ENCODE results near the gene ABHD17A.

DNA sequence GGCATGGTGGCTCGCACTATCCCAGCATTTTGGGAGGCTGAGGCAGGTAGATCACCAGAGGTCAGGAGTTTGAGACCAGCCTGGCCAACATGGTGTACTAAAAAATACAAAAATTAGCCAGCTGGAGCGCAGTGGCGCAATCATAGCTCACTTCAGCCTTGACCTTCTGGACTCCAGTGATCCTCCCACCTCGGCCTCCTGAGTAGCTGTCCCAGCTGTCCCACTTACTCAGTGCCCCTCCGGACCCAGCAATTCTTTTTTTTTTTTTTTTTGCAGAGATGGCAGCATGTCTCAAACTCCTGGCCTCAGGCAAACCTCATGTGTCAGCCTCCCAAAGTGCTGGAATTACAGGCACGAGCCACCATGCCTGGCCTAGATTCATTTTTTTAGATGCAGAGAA is 17.6 kb upstream of the ABHD17A start:
- TF ChIP-seq, protein P1, sequence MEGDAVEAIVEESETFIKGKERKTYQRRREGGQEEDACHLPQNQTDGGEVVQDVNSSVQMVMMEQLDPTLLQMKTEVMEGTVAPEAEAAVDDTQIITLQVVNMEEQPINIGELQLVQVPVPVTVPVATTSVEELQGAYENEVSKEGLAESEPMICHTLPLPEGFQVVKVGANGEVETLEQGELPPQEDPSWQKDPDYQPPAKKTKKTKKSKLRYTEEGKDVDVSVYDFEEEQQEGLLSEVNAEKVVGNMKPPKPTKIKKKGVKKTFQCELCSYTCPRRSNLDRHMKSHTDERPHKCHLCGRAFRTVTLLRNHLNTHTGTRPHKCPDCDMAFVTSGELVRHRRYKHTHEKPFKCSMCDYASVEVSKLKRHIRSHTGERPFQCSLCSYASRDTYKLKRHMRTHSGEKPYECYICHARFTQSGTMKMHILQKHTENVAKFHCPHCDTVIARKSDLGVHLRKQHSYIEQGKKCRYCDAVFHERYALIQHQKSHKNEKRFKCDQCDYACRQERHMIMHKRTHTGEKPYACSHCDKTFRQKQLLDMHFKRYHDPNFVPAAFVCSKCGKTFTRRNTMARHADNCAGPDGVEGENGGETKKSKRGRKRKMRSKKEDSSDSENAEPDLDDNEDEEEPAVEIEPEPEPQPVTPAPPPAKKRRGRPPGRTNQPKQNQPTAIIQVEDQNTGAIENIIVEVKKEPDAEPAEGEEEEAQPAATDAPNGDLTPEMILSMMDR (IDR thresholded peaks at IDR 0.05; ENCODE audit: low read depth, low read length, poor library complexity, severe bottlenecking): no peak
- TF ChIP-seq EZH2phosphoT487 (IDR thresholded peaks at IDR 0.05; ENCODE audit: borderline replicate concordance, low read length): no peak

Data from DOHH2 (cell line).